ENCODE results near the gene WFIKKN2. TPM values are rescaled to one million over a fixed set of nuclear protein-coding genes. Genes with fewer than 3 reads are reported as not detected.

WFIKKN2 gene
- total RNA-seq, 4 donors from 2014 or later = 0.42 to 0.75 (median 0.60) TPM

DNA sequence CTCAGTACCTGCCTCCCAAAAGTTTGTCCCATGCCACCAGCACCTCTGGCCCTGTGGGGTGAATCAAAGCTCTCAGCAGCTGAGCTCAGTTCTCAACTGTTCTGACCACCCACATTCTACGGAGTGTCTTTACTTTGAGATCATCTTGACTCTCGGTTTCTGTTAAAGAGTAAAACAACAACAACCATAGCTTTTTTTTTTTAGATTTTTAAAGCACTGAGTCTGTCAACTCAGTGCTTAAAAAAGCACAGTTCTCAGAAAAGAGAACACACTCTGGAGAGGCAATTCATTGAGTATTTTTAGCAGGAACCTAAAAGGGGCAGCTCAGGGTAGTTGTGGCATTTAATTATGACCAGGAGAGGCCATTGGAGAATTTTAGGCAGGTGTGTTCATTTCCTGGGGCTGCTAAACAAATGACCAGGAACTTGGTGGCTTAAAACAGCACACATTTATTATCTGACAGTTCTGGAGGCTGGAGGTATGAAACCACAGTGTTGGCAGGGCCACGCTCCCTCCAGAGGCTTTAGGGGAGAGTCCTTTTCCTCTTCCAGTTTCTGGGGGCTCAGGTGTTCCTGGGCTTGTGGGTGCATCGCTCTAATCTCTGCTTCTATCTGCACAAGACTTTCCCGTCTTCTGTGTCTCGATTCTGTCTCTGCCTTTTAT is 6.7 kb upstream of the WFIKKN2 start:
- intact Hi-C loops (cut with DNase I) = no loop called here
- Histone ChIP-seq H3K27ac (replicated peaks in 1 of 4) (no peak overlapping the region), H3K27me3 (peaks cover 0 to 11% (median 0%) of the 10 kb centered on the region in 4 donors), H3K36me3 (no peaks in the 10 kb centered on the region), H3K9me3 (no peaks in the 10 kb centered on the region), H3K4me3 (no peak overlapping the region), H3K4me1 (peaks cover 0 to 9% (median 8%) of the 10 kb centered on the region in 4 donors)
- WGBS = 91% methylated on average over 6 of the region's 6 CpGs
- TF ChIP-seq POLR2AphosphoS5 (IDR thresholded peaks at IDR 0.05) (no peak), POLR2A (IDR thresholded peaks at IDR 0.05; ENCODE audit: low read depth) (no peak), EP300 (IDR thresholded peaks at IDR 0.05) (no peak)
- no peak for DNase-seq (ENCODE audit: extremely low spot score)

DNA sequence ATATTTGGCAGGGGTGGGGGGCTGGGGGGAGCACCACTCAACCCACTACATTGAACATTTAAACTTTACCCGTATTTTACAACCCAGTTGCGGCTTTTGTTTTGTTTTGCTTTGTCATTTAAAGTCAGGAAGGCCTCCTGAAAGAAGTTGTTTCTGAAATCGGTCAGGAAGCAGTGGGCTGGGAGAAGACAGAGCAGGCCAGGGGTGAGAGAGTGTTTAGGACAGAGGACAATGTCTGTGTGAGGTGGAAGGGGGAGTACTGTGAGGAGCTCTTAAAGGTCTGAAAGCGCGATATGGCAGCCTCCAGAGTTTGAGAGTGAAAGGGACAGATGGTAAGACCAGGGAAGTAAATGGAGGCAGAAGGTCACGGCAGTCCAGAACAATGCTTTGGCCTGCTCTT is 6.1 kb upstream of the WFIKKN2 start:
- no peak for DNase-seq (ENCODE audit: extremely low spot score)
- Histone ChIP-seq H3K36me3 (no peaks in the 10 kb centered on the region), H3K4me1 (peaks cover 0 to 10% (median 8%) of the 10 kb centered on the region in 4 donors), H3K27me3 (peaks cover 0 to 17% (median 0%) of the 10 kb centered on the region in 4 donors), H3K4me3 (no peak overlapping the region), H3K9me3 (no peaks in the 10 kb centered on the region), H3K27ac (replicated peaks in 1 of 4) (no peak overlapping the region)
- 80% methylated on average over 6 of the region's 6 CpGs for WGBS
- intact Hi-C loops (cut with DNase I) = no loop called here
- TF ChIP-seq POLR2A (IDR thresholded peaks at IDR 0.05; ENCODE audit: low read depth) (no peak), POLR2AphosphoS5 (IDR thresholded peaks at IDR 0.05) (no peak), EP300 (IDR thresholded peaks at IDR 0.05) (no peak)
- TF ChIP-seq, protein P1, sequence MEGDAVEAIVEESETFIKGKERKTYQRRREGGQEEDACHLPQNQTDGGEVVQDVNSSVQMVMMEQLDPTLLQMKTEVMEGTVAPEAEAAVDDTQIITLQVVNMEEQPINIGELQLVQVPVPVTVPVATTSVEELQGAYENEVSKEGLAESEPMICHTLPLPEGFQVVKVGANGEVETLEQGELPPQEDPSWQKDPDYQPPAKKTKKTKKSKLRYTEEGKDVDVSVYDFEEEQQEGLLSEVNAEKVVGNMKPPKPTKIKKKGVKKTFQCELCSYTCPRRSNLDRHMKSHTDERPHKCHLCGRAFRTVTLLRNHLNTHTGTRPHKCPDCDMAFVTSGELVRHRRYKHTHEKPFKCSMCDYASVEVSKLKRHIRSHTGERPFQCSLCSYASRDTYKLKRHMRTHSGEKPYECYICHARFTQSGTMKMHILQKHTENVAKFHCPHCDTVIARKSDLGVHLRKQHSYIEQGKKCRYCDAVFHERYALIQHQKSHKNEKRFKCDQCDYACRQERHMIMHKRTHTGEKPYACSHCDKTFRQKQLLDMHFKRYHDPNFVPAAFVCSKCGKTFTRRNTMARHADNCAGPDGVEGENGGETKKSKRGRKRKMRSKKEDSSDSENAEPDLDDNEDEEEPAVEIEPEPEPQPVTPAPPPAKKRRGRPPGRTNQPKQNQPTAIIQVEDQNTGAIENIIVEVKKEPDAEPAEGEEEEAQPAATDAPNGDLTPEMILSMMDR (IDR thresholded peaks at IDR 0.05) = no peak

DNA sequence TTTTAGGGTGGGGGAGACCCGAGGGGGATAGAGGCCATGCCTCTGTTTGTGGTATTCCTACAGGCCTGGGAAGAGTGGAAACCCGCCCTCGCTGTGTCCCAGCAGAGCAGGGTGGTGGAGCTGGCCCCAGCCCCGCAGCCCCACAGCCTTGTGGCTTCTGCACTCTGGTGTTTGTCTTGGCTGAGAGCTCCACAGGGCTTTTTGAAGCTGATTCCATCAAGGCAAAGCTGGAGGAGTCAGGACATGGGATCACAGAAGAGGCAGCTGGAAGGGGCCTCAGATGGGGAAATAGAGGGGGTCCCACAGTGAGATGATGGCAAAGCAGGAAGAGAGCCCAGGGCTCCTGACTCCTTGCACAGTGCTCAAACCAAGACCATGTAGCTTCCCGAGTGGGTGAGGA is 5.0 kb upstream of the WFIKKN2 start:
- intact Hi-C loops (cut with DNase I) = no loop called here
- H3K27ac ChIP-seq (replicated peaks in 1 of 4) = no peak overlapping the region

DNA sequence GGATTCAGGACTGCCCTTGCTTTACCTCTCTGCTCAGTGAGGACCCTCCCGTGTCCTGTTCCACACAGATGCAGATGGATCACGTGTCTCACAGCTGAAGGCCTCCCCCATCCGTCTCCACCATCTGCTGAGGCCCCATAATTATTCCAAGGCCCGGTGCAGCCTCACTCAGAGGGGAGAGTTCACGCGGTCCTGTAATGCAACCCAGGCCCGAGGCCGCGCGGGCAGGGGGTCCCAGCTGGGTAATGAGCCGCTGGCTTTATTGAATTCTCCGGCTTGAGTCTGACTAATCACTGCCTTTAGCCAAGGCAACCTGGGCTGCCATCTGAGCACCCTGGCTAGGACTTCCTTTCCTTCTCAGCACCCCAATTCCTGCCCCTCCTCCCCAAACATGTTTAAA is 4.4 kb upstream of the WFIKKN2 start:
- Histone ChIP-seq H3K27me3 (peaks cover 0 to 22% (median 0%) of the 10 kb centered on the region in 4 donors), H3K4me3 (no peak overlapping the region), H3K9me3 (no peaks in the 10 kb centered on the region), H3K27ac (replicated peaks in 1 of 4) (no peak overlapping the region), H3K4me1 (peaks cover 0 to 25% (median 22%) of the 10 kb centered on the region in 4 donors), H3K36me3 (no peaks in the 10 kb centered on the region)
- 75% methylated on average over 4 of the region's 12 CpGs for WGBS
- TF ChIP-seq, protein P1 (IDR thresholded peaks at IDR 0.05) = no peak
- no peak for TF ChIP-seq POLR2AphosphoS5 (IDR thresholded peaks at IDR 0.05)
- intact Hi-C loops (cut with DNase I) = no loop called here
- no peak for DNase-seq (ENCODE audit: extremely low spot score)

More for the DNA sequence above, 5.0 kb upstream of the WFIKKN2 start:
- H3K4me1 ChIP-seq = peaks cover 0 to 21% (median 15%) of the 10 kb centered on the region in 4 donors
- no peak for TF ChIP-seq POLR2A (IDR thresholded peaks at IDR 0.05; ENCODE audit: low read depth)
- TF ChIP-seq POLR2AphosphoS5 (IDR thresholded peaks at IDR 0.05) = no peak
- TF ChIP-seq, protein P1 (IDR thresholded peaks at IDR 0.05) = no peak
- TF ChIP-seq EP300 (IDR thresholded peaks at IDR 0.05) = no peak
- no peak overlapping the region for H3K4me3 ChIP-seq
- WGBS = 62% methylated on average over 4 of the region's 5 CpGs
- no peaks in the 10 kb centered on the region for H3K9me3 ChIP-seq
- DNase-seq (ENCODE audit: extremely low spot score) = no peak
- H3K27me3 ChIP-seq = peaks cover 0 to 17% (median 0%) of the 10 kb centered on the region in 4 donors
- no peaks in the 10 kb centered on the region for H3K36me3 ChIP-seq

DNA sequence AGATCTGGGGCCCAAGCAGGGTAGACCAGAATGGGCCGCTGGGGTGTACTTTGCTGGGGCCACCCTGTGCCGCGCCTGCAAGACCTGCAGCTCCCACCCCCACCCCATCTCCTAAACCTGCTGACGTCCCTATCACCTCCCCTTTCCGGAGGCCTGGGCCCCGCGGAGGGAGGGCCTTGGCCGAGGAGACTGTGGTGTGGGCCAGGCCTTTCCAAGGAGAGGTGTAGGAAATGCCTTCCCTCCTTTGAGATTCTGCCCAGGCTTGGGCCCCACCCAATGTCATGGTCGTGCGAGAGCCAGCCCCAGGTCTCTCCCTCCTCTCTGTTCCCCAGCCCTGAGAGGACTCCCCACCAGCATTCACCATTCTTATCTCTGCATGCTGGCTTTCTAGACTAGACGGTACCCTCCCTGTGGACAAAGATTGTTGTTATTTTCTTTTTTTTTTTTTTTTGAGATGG is 3.9 kb upstream of the WFIKKN2 start:
- 49% methylated on average over 3 of the region's 11 CpGs for WGBS
- no peak for DNase-seq (ENCODE audit: extremely low spot score)
- H3K4me3 ChIP-seq = no peak overlapping the region
- intact Hi-C loops (cut with DNase I) = no loop called here
- H3K4me1 ChIP-seq = peaks cover 0 to 25% (median 22%) of the 10 kb centered on the region in 4 donors
- no peak overlapping the region for H3K27ac ChIP-seq (replicated peaks in 1 of 4)
- H3K36me3 ChIP-seq = no peaks in the 10 kb centered on the region
- H3K9me3 ChIP-seq = no peaks in the 10 kb centered on the region
- peaks cover 0 to 22% (median 0%) of the 10 kb centered on the region in 4 donors for H3K27me3 ChIP-seq
- TF ChIP-seq EP300 (IDR thresholded peaks at IDR 0.05) (no peak), POLR2AphosphoS5 (IDR thresholded peaks at IDR 0.05) (no peak), POLR2A (IDR thresholded peaks at IDR 0.05; ENCODE audit: low read depth) (no peak)
- TF ChIP-seq, protein P1 (IDR thresholded peaks at IDR 0.05) = no peak

All from esophagus muscularis mucosa (tissue), 4 donors.